AG08395 (cell line): ENCODE measurements around the gene CELF4.

ENCODE experiments used
- DNase-seq: peaks from one replicate; pipeline ENCODE4 v3.0.0; 2012; ENCODE audit warnings: mixed read lengths, low spot score

Gene CELF4

GRCh38 chr18:37414816-37415215, 150.8 kb downstream of the CELF4 start:
- DNase-seq, result no peak

- no peak for DNase-seq
Measured at GRCh38 chr18:37412829-37413228, 152.8 kb downstream of the CELF4 start.

- DNase-seq, result no peak
Measured at GRCh38 chr18:37412333-37412732, 153.3 kb downstream of the CELF4 start.

GRCh38 chr18:37409878-37410277, 155.7 kb downstream of the CELF4 start:
- no peak for DNase-seq

- DNase-seq, result no peak
Measured at GRCh38 chr18:37408676-37409265, 156.8 kb downstream of the CELF4 start.

- no peak for DNase-seq
Measured at GRCh38 chr18:37407571-37407970, 158.0 kb downstream of the CELF4 start.

- DNase-seq, result no peak
Measured at GRCh38 chr18:37405772-37406171, 159.8 kb downstream of the CELF4 start.

- DNase-seq, result no peak
Measured at GRCh38 chr18:37405229-37405628, 160.4 kb downstream of the CELF4 start.

GRCh38 chr18:37403788-37404187, 161.8 kb downstream of the CELF4 start:
- no peak for DNase-seq

- DNase-seq, result peak; percentile 95
Measured at GRCh38 chr18:37403100-37403781, 162.4 kb downstream of the CELF4 start.

GRCh38 chr18:37402735-37403099, 162.9 kb downstream of the CELF4 start:
- DNase-seq, result no peak

- no peak for DNase-seq
Measured at GRCh38 chr18:37400802-37401201, 164.8 kb downstream of the CELF4 start.

GRCh38 chr18:37398248-37398920, 167.2 kb downstream of the CELF4 start:
- DNase-seq, result peak; percentile 34

GRCh38 chr18:37397814-37398213, 167.8 kb downstream of the CELF4 start:
- DNase-seq, result no peak

- DNase-seq, result no peak
Measured at GRCh38 chr18:37396971-37397720, 168.5 kb downstream of the CELF4 start.

- no peak for DNase-seq
Measured at GRCh38 chr18:37395631-37396030, 170.0 kb downstream of the CELF4 start.

GRCh38 chr18:37395138-37395537, 170.5 kb downstream of the CELF4 start:
- DNase-seq, result no peak

GRCh38 chr18:37394610-37394965, 171.0 kb downstream of the CELF4 start:
- DNase-seq, result no peak

GRCh38 chr18:37393945-37394609, 171.5 kb downstream of the CELF4 start:
- peak; percentile 95 for DNase-seq

GRCh38 chr18:37393221-37393827, 172.3 kb downstream of the CELF4 start:
- no peak for DNase-seq

- no peak for DNase-seq
Measured at GRCh38 chr18:37392648-37393047, 172.9 kb downstream of the CELF4 start.
